Suprapubic skin (tissue), 4 donors: Measurements from ENCODE around the gene CDH11.

Experiments
- EP300 ChIP-seq: sonication (generic); formaldehyde crosslinking; IDR thresholded peaks from one replicate; pipeline ENCODE4 v1.6.1; 2017; ENCODE audit warnings: antibody characterized with exemption
- POLR2A ChIP-seq, 2 donors: fragments of 450-650 bp; IDR thresholded peaks; one replicate each; pipeline ENCODE4 v1.6.1; 2017; ENCODE audit warnings: antibody characterized with exemption in 2 of 2, mild to moderate bottlenecking in 2 of 2, moderate library complexity in 2 of 2
- POLR2AphosphoS5 ChIP-seq, 3 donors: sonication (generic); formaldehyde crosslinking; IDR thresholded peaks; one replicate each; pipeline ENCODE4 v1.6.1; 2017; ENCODE audit warnings: antibody characterized with exemption in 3 of 3
- TF ChIP-seq, protein P1 (sequence below), 2 donors: fragments of 200-600 bp in 1 of 2; fragments of 450-650 bp in 1 of 2; sonication (generic) in 1 of 2; IDR thresholded peaks; one replicate each; pipeline ENCODE4 v1.5.1; 2016 to 2019; ENCODE audit warnings: antibody characterized with exemption in 2 of 2, mild to moderate bottlenecking in 1 of 2, moderate library complexity in 1 of 2

- TF ChIP-seq, protein P1, sequence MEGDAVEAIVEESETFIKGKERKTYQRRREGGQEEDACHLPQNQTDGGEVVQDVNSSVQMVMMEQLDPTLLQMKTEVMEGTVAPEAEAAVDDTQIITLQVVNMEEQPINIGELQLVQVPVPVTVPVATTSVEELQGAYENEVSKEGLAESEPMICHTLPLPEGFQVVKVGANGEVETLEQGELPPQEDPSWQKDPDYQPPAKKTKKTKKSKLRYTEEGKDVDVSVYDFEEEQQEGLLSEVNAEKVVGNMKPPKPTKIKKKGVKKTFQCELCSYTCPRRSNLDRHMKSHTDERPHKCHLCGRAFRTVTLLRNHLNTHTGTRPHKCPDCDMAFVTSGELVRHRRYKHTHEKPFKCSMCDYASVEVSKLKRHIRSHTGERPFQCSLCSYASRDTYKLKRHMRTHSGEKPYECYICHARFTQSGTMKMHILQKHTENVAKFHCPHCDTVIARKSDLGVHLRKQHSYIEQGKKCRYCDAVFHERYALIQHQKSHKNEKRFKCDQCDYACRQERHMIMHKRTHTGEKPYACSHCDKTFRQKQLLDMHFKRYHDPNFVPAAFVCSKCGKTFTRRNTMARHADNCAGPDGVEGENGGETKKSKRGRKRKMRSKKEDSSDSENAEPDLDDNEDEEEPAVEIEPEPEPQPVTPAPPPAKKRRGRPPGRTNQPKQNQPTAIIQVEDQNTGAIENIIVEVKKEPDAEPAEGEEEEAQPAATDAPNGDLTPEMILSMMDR (IDR thresholded peaks at IDR 0.05), result no peak
- TF ChIP-seq POLR2AphosphoS5 (IDR thresholded peaks at IDR 0.05) (no peak), POLR2A (IDR thresholded peaks at IDR 0.05) (no peak), EP300 (no peak)
Observed at GRCh38 chr16:65075877-65076276, 46.0 kb downstream of the CDH11 start.
